ENCODE data around the gene GLCCI1. TPM values are rescaled to one million over a fixed set of nuclear protein-coding genes. Genes with fewer than 3 reads are reported as not detected.
"Not testable (repeated sequence)": the region's sequence is repeated elsewhere in the genome, so short reads cannot be mapped to it uniquely, and the experiment has no call there.

Gene GLCCI1
- total RNA-seq, 4 donors from 2014 or later: 1.9 to 15.7 (median 11.8) TPM

DNA sequence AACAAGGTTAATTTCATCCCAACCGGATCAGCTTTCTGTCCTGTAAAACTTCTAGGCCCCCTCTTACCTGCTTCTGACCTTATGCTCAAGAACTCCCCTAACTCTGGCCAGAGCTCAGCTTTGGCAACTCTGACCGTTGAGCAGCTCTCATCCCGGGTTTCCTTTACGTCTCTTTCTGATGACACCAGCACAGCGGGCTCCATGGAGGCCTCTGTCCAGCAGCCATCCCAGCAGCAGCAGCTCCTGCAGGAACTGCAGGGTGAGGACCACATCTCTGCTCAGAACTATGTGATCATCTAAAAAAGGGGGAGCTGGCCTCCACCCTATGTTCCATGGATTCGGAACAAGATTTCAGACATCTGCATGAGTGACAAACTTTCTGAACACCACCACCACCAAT is 117.6 kb downstream of the GLCCI1 start:
- no peak for DNase-seq
- Histone ChIP-seq H3K27me3 (no peaks in the 10 kb centered on the region), H3K27ac (no peak overlapping the region), H3K36me3 (no peaks in the 10 kb centered on the region), H3K4me1 (no peaks in the 10 kb centered on the region), H3K9me3 (no peaks in the 10 kb centered on the region), H3K4me3 (no peak overlapping the region)
- in situ Hi-C loops (cut with MboI; ENCODE audit: low pct_ligation_motif_present in 1 of 4, low pct_unique_long_range_greater_than_20kb in 1 of 4, low sequenced_read_pairs in 3 of 4) (no loop called here), intact Hi-C loops (cut with DNase I; ENCODE audit: low total_unique reads) (no loop called here)
- TF ChIP-seq, protein P1, sequence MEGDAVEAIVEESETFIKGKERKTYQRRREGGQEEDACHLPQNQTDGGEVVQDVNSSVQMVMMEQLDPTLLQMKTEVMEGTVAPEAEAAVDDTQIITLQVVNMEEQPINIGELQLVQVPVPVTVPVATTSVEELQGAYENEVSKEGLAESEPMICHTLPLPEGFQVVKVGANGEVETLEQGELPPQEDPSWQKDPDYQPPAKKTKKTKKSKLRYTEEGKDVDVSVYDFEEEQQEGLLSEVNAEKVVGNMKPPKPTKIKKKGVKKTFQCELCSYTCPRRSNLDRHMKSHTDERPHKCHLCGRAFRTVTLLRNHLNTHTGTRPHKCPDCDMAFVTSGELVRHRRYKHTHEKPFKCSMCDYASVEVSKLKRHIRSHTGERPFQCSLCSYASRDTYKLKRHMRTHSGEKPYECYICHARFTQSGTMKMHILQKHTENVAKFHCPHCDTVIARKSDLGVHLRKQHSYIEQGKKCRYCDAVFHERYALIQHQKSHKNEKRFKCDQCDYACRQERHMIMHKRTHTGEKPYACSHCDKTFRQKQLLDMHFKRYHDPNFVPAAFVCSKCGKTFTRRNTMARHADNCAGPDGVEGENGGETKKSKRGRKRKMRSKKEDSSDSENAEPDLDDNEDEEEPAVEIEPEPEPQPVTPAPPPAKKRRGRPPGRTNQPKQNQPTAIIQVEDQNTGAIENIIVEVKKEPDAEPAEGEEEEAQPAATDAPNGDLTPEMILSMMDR (IDR thresholded peaks at IDR 0.05): no peak
- TF ChIP-seq POLR2AphosphoS5 (IDR thresholded peaks at IDR 0.05) (no peak), POLR2A (IDR thresholded peaks at IDR 0.05) (no peak), EP300 (IDR thresholded peaks at IDR 0.05; ENCODE audit: low read depth) (no peak)
- 96 to 100% methylated on average over 1 to 6 of the region's 6 CpGs for WGBS, 2 donors (ENCODE audit: low coverage in 1 of 2)

DNA sequence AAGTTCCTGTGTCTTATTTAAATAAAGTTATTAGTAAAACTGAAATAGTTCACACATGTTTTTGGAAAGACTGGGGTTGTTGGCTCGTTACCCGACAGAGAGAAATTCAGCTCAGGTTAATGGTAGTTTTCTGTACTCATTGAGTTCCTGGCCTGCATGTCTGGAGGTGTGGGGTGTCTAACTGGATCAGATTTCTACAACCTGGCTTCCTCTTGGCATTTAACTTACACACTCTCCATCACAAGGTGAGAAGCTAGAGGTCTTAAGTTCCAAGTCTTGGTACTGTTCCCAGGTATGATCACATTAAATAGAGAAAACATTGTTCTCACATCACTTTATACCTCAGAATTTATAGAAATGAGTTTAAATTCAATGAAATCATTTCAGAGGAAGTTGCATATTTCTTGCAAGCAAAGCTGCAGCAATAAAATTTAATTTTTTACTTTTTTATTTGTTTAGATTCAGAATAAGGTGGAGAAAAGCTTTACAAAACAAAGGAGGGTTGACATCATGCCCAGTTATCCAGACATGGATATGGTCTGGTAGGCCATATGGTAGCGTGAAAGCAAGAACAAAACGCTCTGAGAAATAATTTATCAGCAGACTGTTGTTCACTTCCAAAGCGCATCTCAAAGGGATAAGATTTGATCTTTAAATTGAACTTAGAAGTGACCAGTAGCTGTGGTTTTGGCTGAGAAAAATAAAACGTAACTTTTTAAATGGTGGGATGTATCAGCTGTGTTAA is 120.6 kb downstream of the GLCCI1 start:
- no peaks in the 10 kb centered on the region for H3K27me3 ChIP-seq
- no peaks in the 10 kb centered on the region for H3K4me1 ChIP-seq
- WGBS, 2 donors (ENCODE audit: low coverage in 1 of 2): 79 to 92% methylated on average over 6 of the region's 6 CpGs
- DNase-seq: no peak
- H3K9me3 ChIP-seq: no peaks in the 10 kb centered on the region
- H3K36me3 ChIP-seq: no peaks in the 10 kb centered on the region
- in situ Hi-C loops (cut with MboI; ENCODE audit: low pct_ligation_motif_present in 1 of 4, low pct_unique_long_range_greater_than_20kb in 1 of 4, low sequenced_read_pairs in 3 of 4) (no loop called here), intact Hi-C loops (cut with DNase I; ENCODE audit: low total_unique reads) (no loop called here)
- TF ChIP-seq POLR2A (IDR thresholded peaks at IDR 0.05) (no peak), EP300 (IDR thresholded peaks at IDR 0.05; ENCODE audit: low read depth) (no peak), POLR2AphosphoS5 (IDR thresholded peaks at IDR 0.05) (no peak)
- TF ChIP-seq, protein P1 (IDR thresholded peaks at IDR 0.05): no peak
- H3K27ac ChIP-seq: no peak overlapping the region
- H3K4me3 ChIP-seq: no peak overlapping the region

DNA sequence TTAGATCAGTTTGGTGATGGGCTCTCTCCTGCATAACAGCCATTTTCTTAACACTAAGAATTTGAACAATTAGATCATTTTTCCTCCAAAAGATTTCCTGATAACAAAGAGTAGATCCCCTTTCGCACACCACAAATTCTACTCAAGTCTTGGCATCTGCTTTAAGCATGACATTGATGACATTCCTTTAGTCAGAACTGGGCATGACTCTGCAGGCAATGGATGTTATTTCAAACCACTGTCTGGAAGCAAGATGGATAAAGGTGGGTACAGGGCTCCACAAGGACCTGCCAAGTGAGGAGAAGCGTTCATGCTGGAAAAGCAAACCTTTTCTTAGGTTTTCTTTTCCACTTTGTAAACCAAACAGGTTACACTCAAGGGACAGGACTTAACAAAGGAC is 123.5 kb downstream of the GLCCI1 start:
- in situ Hi-C loops (cut with MboI; ENCODE audit: low pct_ligation_motif_present in 1 of 4, low pct_unique_long_range_greater_than_20kb in 1 of 4, low sequenced_read_pairs in 3 of 4) (no loop called here), intact Hi-C loops (cut with DNase I; ENCODE audit: low total_unique reads) (no loop called here)
- no peaks in the 10 kb centered on the region for H3K36me3 ChIP-seq
- no peaks in the 10 kb centered on the region for H3K27me3 ChIP-seq
- DNase-seq: no peak
- H3K4me3 ChIP-seq: no peak overlapping the region
- H3K27ac ChIP-seq: no peak overlapping the region
- H3K9me3 ChIP-seq: no peaks in the 10 kb centered on the region
- TF ChIP-seq EP300 (IDR thresholded peaks at IDR 0.05; ENCODE audit: low read depth) (no peak), POLR2AphosphoS5 (IDR thresholded peaks at IDR 0.05) (no peak), POLR2A (IDR thresholded peaks at IDR 0.05) (no peak)
- TF ChIP-seq, protein P1 (IDR thresholded peaks at IDR 0.05): no peak
- 93 to 100% methylated on average over 1 to 2 of the region's 2 CpGs for WGBS, 2 donors (ENCODE audit: low coverage in 1 of 2)
- peaks cover 0 to 3% (median 0%) of the 10 kb centered on the region in 4 donors for H3K4me1 ChIP-seq

DNA sequence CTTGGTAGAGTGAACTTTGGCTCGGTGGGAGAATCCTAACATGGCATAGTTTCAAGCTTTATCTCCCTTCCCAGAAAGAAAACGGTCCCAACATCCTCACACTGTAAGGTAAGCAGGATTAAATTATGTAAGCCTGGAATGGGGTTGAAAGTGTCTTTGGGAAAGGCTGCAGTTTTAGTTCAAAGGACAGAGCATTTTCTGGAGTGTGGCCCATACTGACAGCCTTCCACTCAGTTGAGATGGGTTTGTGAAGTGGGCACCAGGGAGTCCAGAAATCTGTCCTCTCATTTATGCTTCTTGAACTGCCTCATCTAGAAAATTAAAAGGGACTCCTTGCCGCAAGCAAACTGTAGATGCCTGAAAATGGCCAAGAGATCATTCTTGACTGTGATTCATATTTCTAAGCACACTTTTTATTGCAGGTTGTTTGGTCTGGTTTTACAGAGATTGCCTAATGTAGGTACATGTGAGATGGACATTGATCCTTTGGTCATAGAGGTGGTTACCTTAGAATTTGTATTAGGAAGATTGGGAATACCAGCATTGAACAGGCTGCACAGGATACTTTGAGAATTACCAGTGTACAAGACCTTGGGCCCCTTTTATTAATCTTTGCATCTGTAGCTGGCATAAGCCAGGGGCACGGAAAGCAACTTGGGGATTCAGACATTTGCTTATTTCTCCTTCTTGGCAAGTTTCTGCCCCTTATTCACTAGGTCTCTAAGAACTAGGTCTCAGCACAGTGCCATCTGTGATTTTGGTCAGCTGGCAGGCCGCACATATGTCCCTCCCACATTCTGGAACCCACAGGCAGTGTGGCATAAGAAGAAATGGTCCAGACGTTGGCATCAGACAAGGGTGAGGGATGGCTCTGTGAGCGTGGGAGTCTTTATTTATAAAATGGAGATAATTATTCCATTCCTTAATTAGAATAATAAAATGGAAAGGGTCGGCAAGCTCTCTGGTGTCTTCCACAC is 125.9 kb downstream of the GLCCI1 start:
- no peak for DNase-seq
- in situ Hi-C loops (cut with MboI; ENCODE audit: low pct_ligation_motif_present in 1 of 4, low pct_unique_long_range_greater_than_20kb in 1 of 4, low sequenced_read_pairs in 3 of 4): no loop called here
- H3K27ac ChIP-seq: no peak overlapping the region

DNA sequence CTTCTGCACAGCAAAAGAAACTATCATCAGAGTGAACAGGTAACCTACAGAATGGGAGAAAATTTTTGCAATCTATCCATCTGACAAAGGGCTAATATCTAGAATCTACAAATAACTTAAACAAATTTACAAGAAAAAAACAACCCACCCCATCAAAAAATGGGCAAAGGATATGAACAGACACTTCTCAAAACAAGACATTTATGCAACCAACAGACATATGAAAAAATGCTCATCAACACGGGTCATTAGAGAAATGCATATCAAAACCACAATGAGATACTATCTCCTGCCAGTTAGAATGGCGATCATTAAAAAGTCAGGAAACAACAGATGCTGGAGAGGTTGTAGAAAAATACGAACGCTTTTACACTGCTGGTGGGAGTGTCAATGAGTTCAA is 132.7 kb downstream of the GLCCI1 start:
- H3K36me3 ChIP-seq; H3K4me3 ChIP-seq; DNase-seq; H3K27ac ChIP-seq; intact Hi-C loops (cut with DNase I; ENCODE audit: low total_unique reads); H3K9me3 ChIP-seq; in situ Hi-C loops (cut with MboI; ENCODE audit: low pct_ligation_motif_present in 1 of 4, low pct_unique_long_range_greater_than_20kb in 1 of 4, low sequenced_read_pairs in 3 of 4); H3K4me1 ChIP-seq; H3K27me3 ChIP-seq: not testable (repeated sequence)
- 91 to 93% methylated on average over 3 to 4 of the region's 4 CpGs for WGBS, 2 donors (ENCODE audit: low coverage in 1 of 2)

More for the DNA sequence above, 125.9 kb downstream of the GLCCI1 start:
- no peak overlapping the region for H3K4me3 ChIP-seq
- no peaks in the 10 kb centered on the region for H3K9me3 ChIP-seq
- 80% methylated on average over 7 to 8 of the region's 8 CpGs for WGBS, 2 donors (ENCODE audit: low coverage in 1 of 2)
- no peaks in the 10 kb centered on the region for H3K36me3 ChIP-seq
- intact Hi-C loops (cut with DNase I; ENCODE audit: low total_unique reads): no loop called here
- peaks cover 0 to 3% (median 0%) of the 10 kb centered on the region in 4 donors for H3K4me1 ChIP-seq
- H3K27me3 ChIP-seq: no peaks in the 10 kb centered on the region
- TF ChIP-seq POLR2AphosphoS5 (IDR thresholded peaks at IDR 0.05): peak in 1 of 3 donors; percentile 18
- TF ChIP-seq, protein P1 (IDR thresholded peaks at IDR 0.05): no peak

Measured in transverse colon (tissue), 4 donors.